Measurements from ENCODE around the gene PIAS1.

The PIAS1 gene

DNA sequence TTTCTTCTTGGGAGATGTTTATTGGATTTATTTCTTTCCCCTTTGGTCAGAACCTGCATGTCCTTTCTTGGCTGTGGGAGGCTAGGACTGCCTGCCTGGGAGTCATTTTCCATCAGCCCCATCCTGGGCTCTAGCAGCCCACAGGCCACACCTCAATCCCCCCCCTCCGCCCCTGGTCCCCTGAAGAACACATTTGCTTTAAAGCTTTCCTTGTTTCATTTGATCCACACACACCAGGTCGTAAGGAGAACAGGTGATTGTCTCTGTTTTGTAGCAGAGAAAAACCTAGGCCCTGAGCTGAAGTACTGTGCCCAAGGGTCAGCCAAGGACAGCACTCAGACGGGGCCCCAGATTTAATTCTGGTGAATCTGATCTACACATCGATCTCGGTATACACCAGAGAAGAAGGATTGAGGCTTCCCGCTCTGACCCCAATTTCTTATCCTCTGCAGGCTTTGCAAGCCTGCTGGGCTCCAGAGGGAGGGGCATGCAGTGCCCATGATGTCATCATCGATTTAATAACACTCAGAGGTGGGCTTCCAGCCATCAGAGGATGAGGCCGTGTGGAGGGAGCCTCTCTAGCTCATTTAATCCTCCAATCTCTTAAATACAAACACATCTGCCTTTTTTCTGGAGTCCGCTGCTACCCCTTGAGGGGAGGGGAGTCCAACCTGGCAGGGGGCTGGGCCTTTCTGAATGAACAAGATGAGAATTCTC is 177.1 kb downstream of the PIAS1 start (continued):
- TF ChIP-seq, protein P1, sequence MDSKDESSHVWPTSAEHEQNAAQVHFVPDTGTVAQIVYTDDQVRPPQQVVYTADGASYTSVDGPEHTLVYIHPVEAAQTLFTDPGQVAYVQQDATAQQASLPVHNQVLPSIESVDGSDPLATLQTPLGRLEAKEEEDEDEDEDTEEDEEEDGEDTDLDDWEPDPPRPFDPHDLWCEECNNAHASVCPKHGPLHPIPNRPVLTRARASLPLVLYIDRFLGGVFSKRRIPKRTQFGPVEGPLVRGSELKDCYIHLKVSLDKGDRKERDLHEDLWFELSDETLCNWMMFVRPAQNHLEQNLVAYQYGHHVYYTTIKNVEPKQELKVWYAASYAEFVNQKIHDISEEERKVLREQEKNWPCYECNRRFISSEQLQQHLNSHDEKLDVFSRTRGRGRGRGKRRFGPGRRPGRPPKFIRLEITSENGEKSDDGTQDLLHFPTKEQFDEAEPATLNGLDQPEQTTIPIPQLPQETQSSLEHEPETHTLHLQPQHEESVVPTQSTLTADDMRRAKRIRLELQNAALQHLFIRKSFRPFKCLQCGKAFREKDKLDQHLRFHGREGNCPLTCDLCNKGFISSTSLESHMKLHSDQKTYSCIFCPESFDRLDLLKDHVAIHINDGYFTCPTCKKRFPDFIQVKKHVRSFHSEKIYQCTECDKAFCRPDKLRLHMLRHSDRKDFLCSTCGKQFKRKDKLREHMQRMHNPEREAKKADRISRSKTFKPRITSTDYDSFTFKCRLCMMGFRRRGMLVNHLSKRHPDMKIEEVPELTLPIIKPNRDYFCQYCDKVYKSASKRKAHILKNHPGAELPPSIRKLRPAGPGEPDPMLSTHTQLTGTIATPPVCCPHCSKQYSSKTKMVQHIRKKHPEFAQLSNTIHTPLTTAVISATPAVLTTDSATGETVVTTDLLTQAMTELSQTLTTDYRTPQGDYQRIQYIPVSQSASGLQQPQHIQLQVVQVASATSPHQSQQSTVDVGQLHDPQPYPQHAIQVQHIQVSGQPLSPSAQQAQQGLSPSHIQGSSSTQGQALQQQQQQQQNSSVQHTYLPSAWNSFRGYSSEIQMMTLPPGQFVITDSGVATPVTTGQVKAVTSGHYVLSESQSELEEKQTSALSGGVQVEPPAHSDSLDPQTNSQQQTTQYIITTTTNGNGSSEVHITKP (tag by site-specific recombination; IDR thresholded peaks at IDR 0.05) = no peak
- TF ChIP-seq ZNF16 (tag by site-specific recombination; IDR thresholded peaks at IDR 0.05; ENCODE audit: low read depth) (no peak), ATF2 (tag by site-specific recombination; IDR thresholded peaks at IDR 0.05; ENCODE audit: low read depth) (peak; percentile 87), ZNF561 (tag by site-specific recombination; IDR thresholded peaks at IDR 0.05; ENCODE audit: borderline replicate concordance) (0 out of 2 replicates have a peak, but pooled peaks have one; percentile 46), ZNF670 (tag by site-specific recombination; IDR thresholded peaks at IDR 0.05; ENCODE audit: low read depth) (no peak), ZNF548 (tag by site-specific recombination; IDR thresholded peaks at IDR 0.05) (no peak), ZFP3 (tag by site-specific recombination; IDR thresholded peaks at IDR 0.05; ENCODE audit: low read depth) (no peak), ZNF571 (tag by site-specific recombination; IDR thresholded peaks at IDR 0.05) (no peak), ZNF76 (tag by site-specific recombination; IDR thresholded peaks at IDR 0.05; ENCODE audit: borderline replicate concordance, low read depth) (no peak), ZNF544 (tag by site-specific recombination; IDR thresholded peaks at IDR 0.05) (no peak), ZNF10 (tag by site-specific recombination; IDR thresholded peaks at IDR 0.05) (no peak), ZNF184 (tag by site-specific recombination; IDR thresholded peaks at IDR 0.05) (no peak)

GRCh38 chr15:68232449-68232848 is 178.3 kb downstream of the PIAS1 start:
- ChIA-PET CTCF (interaction anchor here (0.6 to 1.3 kb wide), 2 partner anchors 20 to 320 kb away, joined by 3 to 4 read pairs; no protein-coding TSS in a partner anchor), POLR2A (interaction anchor here (1.0 to 1.2 kb wide), 2 partner anchors 45 to 126 kb away, joined by 3 to 10 read pairs; partner anchors contain the start of gene FEM1B)
- Histone ChIP-seq H3K4me3 (ENCODE audit: low read depth, low read length) (no peak overlapping the region), H3K4me1 (ENCODE audit: control insufficient read depth, insufficient read depth, low read length) (peaks cover 4% of the 10 kb centered on the region; the same call in 1 of the 2 replicates), H3K27ac (ENCODE audit: extremely low read depth, low read depth, low read length) (no peak overlapping the region), H3K9me3 (ENCODE audit: control insufficient read depth, insufficient read depth, low read depth, low read length) (no peaks in the 10 kb centered on the region), H3K36me3 (ENCODE audit: control insufficient read depth in 2 of 2, insufficient read depth in 1 of 2, low read length in 2 of 2) (no peaks in the 10 kb centered on the region)
- TF ChIP-seq ZNF791 (tag by site-specific recombination; IDR thresholded peaks at IDR 0.05) (no peak), GLIS2 (tag by site-specific recombination; IDR thresholded peaks at IDR 0.05) (no peak), ZFP41 (tag by site-specific recombination; IDR thresholded peaks at IDR 0.05; ENCODE audit: borderline replicate concordance) (no peak), ZNF510 (tag by site-specific recombination; IDR thresholded peaks at IDR 0.05; ENCODE audit: insufficient replicate concordance) (no peak), ZNF707 (tag by site-specific recombination; IDR thresholded peaks at IDR 0.05) (no peak), ZIC2 (tag by site-specific recombination; IDR thresholded peaks at IDR 0.05) (no peak)

DNA sequence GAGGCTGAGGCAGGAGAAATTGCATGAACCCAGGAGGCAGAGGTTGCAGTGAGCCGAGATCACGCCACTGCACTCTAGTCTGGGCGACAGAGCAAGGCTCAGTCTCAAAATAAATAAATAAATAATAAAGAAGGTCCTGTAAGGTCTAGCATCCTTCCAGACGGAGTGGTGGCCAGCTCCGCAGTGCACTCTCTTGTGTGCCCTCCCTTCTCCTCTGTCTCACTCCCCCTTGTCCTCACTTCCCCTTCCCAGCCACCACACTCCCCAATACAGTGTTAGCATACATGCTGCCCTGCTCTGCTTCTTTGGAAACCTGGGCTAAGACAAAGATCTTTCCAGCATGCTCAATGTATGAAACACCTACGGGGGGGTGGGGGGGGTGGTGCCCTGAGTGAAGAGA is 178.8 kb downstream of the PIAS1 start:
- POLR2A ChIA-PET = interaction anchor here (1.0 kb wide), 1 partner anchor 45 kb away, joined by 3 read pairs; the partner anchor contains the start of gene FEM1B
- H3K4me1 ChIP-seq (ENCODE audit: control insufficient read depth, insufficient read depth, low read length) = peaks cover 4% of the 10 kb centered on the region; the same call in 1 of the 2 replicates
- CTCF ChIA-PET = interaction anchor here (1.3 kb wide), 1 partner anchor 20 kb away, joined by 4 read pairs; no protein-coding TSS in a partner anchor
- TF ChIP-seq ZNF658 (tag by site-specific recombination; IDR thresholded peaks at IDR 0.05) (no peak), ZNF157 (tag by site-specific recombination; IDR thresholded peaks at IDR 0.05) (no peak), ZNF549 (tag by site-specific recombination; IDR thresholded peaks at IDR 0.05) (no peak), ZNF571 (tag by site-specific recombination; IDR thresholded peaks at IDR 0.05) (no peak), ZNF514 (tag by site-specific recombination; IDR thresholded peaks at IDR 0.05) (no peak), FEZF1 (tag by site-specific recombination; IDR thresholded peaks at IDR 0.05) (no peak), ZNF530 (tag by site-specific recombination; IDR thresholded peaks at IDR 0.05; ENCODE audit: low read depth) (no peak), ZNF341 (tag by site-specific recombination; IDR thresholded peaks at IDR 0.05; ENCODE audit: low read depth) (no peak), ZNF391 (tag by site-specific recombination; IDR thresholded peaks at IDR 0.05; ENCODE audit: borderline replicate concordance, low read depth) (no peak), ZNF664 (tag by site-specific recombination; IDR thresholded peaks at IDR 0.05) (no peak), ZNF112 (tag by site-specific recombination; IDR thresholded peaks at IDR 0.05) (no peak), ZNF707 (tag by site-specific recombination; IDR thresholded peaks at IDR 0.05) (no peak), ZNF214 (tag by site-specific recombination; IDR thresholded peaks at IDR 0.05; ENCODE audit: borderline replicate concordance) (no peak)

More for the DNA sequence above, 178.8 kb downstream of the PIAS1 start:
- Histone ChIP-seq H3K27ac (ENCODE audit: extremely low read depth, low read depth, low read length) (no peak overlapping the region), H3K9me3 (ENCODE audit: control insufficient read depth, insufficient read depth, low read depth, low read length) (no peaks in the 10 kb centered on the region), H3K36me3 (ENCODE audit: control insufficient read depth in 2 of 2, insufficient read depth in 1 of 2, low read length in 2 of 2) (no peaks in the 10 kb centered on the region), H3K4me3 (ENCODE audit: low read depth, low read length) (no peak overlapping the region)

Measured in HEK293 (cell line).